Measurements from ENCODE around the gene WDR18. TPM values are rescaled to one million over a fixed set of nuclear protein-coding genes. Genes with fewer than 3 reads are reported as not detected.

WDR18 gene
- total and polyA plus RNA-seq, 2 experiments from 2014 or later = 143 to 241 TPM

GRCh38 chr19:1017115-1017905 lies 33.2 kb downstream of the WDR18 start:
- Histone ChIP-seq H3K36me3 (peaks cover 11% of the 10 kb centered on the region), H3K4me3 (no peak overlapping the region), H3K4me1 (ENCODE audit: low read depth) (peaks cover 35% of the 10 kb centered on the region), H3K27me3 (no peaks in the 10 kb centered on the region), H3K27ac (peak overlapping the region; percentile 36), H3K9me3 (ENCODE audit: low read depth) (no peaks in the 10 kb centered on the region)
- DNase-seq (ENCODE audit: low read depth in 1 of 2, low spot score in 1 of 2) = no peak
- TF ChIP-seq CTCF (IDR thresholded peaks at IDR 0.05; ENCODE audit: low read depth, low read length) = no peak

- Histone ChIP-seq H3K27ac (peak overlapping the region; percentile 36), H3K4me3 (no peak overlapping the region), H3K36me3 (peaks cover 9% of the 10 kb centered on the region), H3K4me1 (ENCODE audit: low read depth) (peaks cover 35% of the 10 kb centered on the region), H3K9me3 (ENCODE audit: low read depth) (no peaks in the 10 kb centered on the region), H3K27me3 (no peaks in the 10 kb centered on the region)
- no peak for DNase-seq (ENCODE audit: low read depth in 1 of 2, low spot score in 1 of 2)
- TF ChIP-seq CTCF (IDR thresholded peaks at IDR 0.05; ENCODE audit: low read depth, low read length) = no peak
Measured at GRCh38 chr19:1017906-1018305, 33.8 kb downstream of the WDR18 start.

GRCh38 chr19:1018393-1018792 lies 34.2 kb downstream of the WDR18 start:
- TF ChIP-seq CTCF (IDR thresholded peaks at IDR 0.05; ENCODE audit: low read depth, low read length) = no peak
- Histone ChIP-seq H3K9me3 (ENCODE audit: low read depth) (no peaks in the 10 kb centered on the region), H3K27ac (no peak overlapping the region), H3K4me1 (ENCODE audit: low read depth) (peaks cover 35% of the 10 kb centered on the region), H3K36me3 (peaks cover 7% of the 10 kb centered on the region), H3K4me3 (no peak overlapping the region), H3K27me3 (no peaks in the 10 kb centered on the region)
- DNase-seq (ENCODE audit: low read depth in 1 of 2, low spot score in 1 of 2) = no peak

- peaks cover 35% of the 10 kb centered on the region for H3K4me1 ChIP-seq (ENCODE audit: low read depth)
- no peak for DNase-seq (ENCODE audit: low read depth in 1 of 2, low spot score in 1 of 2)
- no peak overlapping the region for H3K27ac ChIP-seq
- peaks cover 1% of the 10 kb centered on the region for H3K36me3 ChIP-seq
- H3K27me3 ChIP-seq = no peaks in the 10 kb centered on the region
- H3K9me3 ChIP-seq (ENCODE audit: low read depth) = no peaks in the 10 kb centered on the region
- TF ChIP-seq CTCF (IDR thresholded peaks at IDR 0.05; ENCODE audit: low read depth, low read length) = no peak
- peak overlapping the region; percentile 85 for H3K4me3 ChIP-seq
Measured at GRCh38 chr19:1018932-1019615, 34.9 kb downstream of the WDR18 start.

GRCh38 chr19:1019616-1019961 lies 35.4 kb downstream of the WDR18 start:
- H3K36me3 ChIP-seq = no peaks in the 10 kb centered on the region
- H3K4me3 ChIP-seq = peak overlapping the region; percentile 85
- peaks cover 35% of the 10 kb centered on the region for H3K4me1 ChIP-seq (ENCODE audit: low read depth)
- no peaks in the 10 kb centered on the region for H3K27me3 ChIP-seq
- H3K9me3 ChIP-seq (ENCODE audit: low read depth) = no peaks in the 10 kb centered on the region
- TF ChIP-seq CTCF (IDR thresholded peaks at IDR 0.05; ENCODE audit: low read depth, low read length) = no peak
- DNase-seq (ENCODE audit: low read depth in 1 of 2, low spot score in 1 of 2) = no peak
- no peak overlapping the region for H3K27ac ChIP-seq

All from cardiac muscle cell (in vitro differentiated cells and primary cell).